K562 (cell line): ENCODE results near the gene MYO1H. TPM values are rescaled to one million over a fixed set of nuclear protein-coding genes. Genes with fewer than 3 reads are reported as not detected.
A peak's percentile ranks its signal among the peaks of the same experiment; 100 is the strongest.

Source experiments
- ATAC-seq: fragments of 200-7000 bp; cut with Tn5 transposase; 3 replicates; pipeline ENCODE4 v1.9.1; 2020; ENCODE audit warnings: moderate library complexity
- BruUV-seq: library from RNA; stranded (reverse); fragments of 400-500 nt; replicated peaks from 2 replicates; lab custom pipeline; 2021; lab: Mats Ljungman, UMichigan
- CTCF ChIA-PET: fragments of 300-600 bp; formaldehyde crosslinking; extraction: SDS; loops from one replicate; lab custom pipeline; 2021; ENCODE audit warnings: low intra/inter-chr PET ratio; lab: Yijun Ruan, JAX
- POLR2A ChIA-PET: fragments of 300-600, 350-650 bp; sonication (Branson Sonifier 250); formaldehyde crosslinking; extraction: SDS; loops from one replicate; lab custom pipeline; 2021; ENCODE audit warnings: antibody characterized with exemption, inconsistent platforms; lab: Yijun Ruan, JAX
- DNase-seq, 4 experiments: peaks; one replicate each; pipeline versions ENCODE4 v3.0.0 to v3.0.0-alpha.2; 2011 to 2018; ENCODE audit warnings: low spot score in 3 of 4, mixed read lengths in 3 of 4; ENCODE audit errors: extremely low read depth in 1 of 4
- FAIRE-seq: peaks from 2 replicates; lab custom pipeline; 2011; peaks lifted over from hg19 to GRCh38; lab: Jason Lieb, UNC
- H2AFZ ChIP-seq: 2 replicates; pipeline ENCODE4 v1.6.0; 2011; ENCODE audit warnings: low read depth, low read length, control low read depth, inconsistent platforms
- H3K27ac ChIP-seq: fragments of 200-600 bp; 3 replicates; pipeline ENCODE4 v1.8.0; 2011; ENCODE audit warnings: low read depth, mild to moderate bottlenecking, control low read depth, inconsistent platforms, low read length, moderate library complexity, mixed read lengths; ENCODE audit errors: extremely low read depth
- H3K27me3 ChIP-seq, 2 experiments: fragments of 300-600 bp in 1 of 2; 2 replicates in 1 of 2; 3 replicates in 1 of 2; pipeline versions ENCODE4 v1.6.0 to v1.8.0; 2011; ENCODE audit warnings: inconsistent platforms in 2 of 2, low read length in 2 of 2, mild to moderate bottlenecking in 1 of 2, mixed read lengths in 1 of 2, moderate library complexity in 1 of 2; ENCODE audit not compliant: control insufficient read depth in 2 of 2, insufficient read depth in 2 of 2
- H3K36me3 ChIP-seq: fragments of 300-600 bp; 3 replicates; pipeline ENCODE4 v1.8.0; 2011; ENCODE audit warnings: mild to moderate bottlenecking, low read length, inconsistent platforms; ENCODE audit not compliant: control insufficient read depth, insufficient read depth
- H3K4me1 ChIP-seq, 2 experiments: fragments of 200-600 bp in 1 of 2; replicated peaks in 1 of 2; 2 replicates in 1 of 2; 3 replicates in 1 of 2; pipeline versions ENCODE4 v1.5.1 to v1.8.0; 2011; ENCODE audit warnings: inconsistent platforms in 2 of 2, low read length in 2 of 2, mild to moderate bottlenecking in 1 of 2, mixed read lengths in 1 of 2, moderate library complexity in 1 of 2; ENCODE audit not compliant: control insufficient read depth in 2 of 2, insufficient read depth in 2 of 2
- H3K4me2 ChIP-seq: 2 replicates; pipeline ENCODE4 v1.6.1; 2011; ENCODE audit warnings: low read length, control low read depth, inconsistent platforms, mixed read lengths; ENCODE audit not compliant: insufficient read depth
- H3K4me3 ChIP-seq: fragments of 200-600 bp; sonication (generic), shearing (Covaris generic); 2 replicates; pipeline ENCODE4 v1.5.1; 2016; ENCODE audit warnings: control low read depth, inconsistent platforms
- H3K79me2 ChIP-seq: fragments of 200-600 bp; 3 replicates; pipeline ENCODE4 v1.8.0; 2011; ENCODE audit warnings: low read length, inconsistent platforms; ENCODE audit not compliant: control insufficient read depth, insufficient read depth
- H3K9ac ChIP-seq, 2 experiments: 2 replicates each; pipeline versions ENCODE4 v1.6.0 to v1.6.1; 2011; ENCODE audit warnings: low read depth in 2 of 2, low read length in 2 of 2, control low read depth in 1 of 2, inconsistent platforms in 1 of 2, mild to moderate bottlenecking in 1 of 2, mixed read lengths in 1 of 2; ENCODE audit not compliant: insufficient read depth in 1 of 2
- H3K9me1 ChIP-seq: one replicate; pipeline ENCODE4 v1.6.0; 2011; ENCODE audit warnings: inconsistent platforms, mild to moderate bottlenecking, low read length, moderate library complexity; ENCODE audit not compliant: control insufficient read depth, insufficient read depth
- H3K9me3 ChIP-seq: replicated peaks from 2 replicates; pipeline ENCODE4 v1.5.1; 2011; ENCODE audit warnings: low read depth, low read length, inconsistent platforms; ENCODE audit not compliant: control insufficient read depth, insufficient read depth
- H4K20me1 ChIP-seq: replicated peaks from 2 replicates; pipeline ENCODE4 v1.6.1; 2011; ENCODE audit warnings: low read length, inconsistent platforms, mixed read lengths; ENCODE audit not compliant: control insufficient read depth, insufficient read depth
- DACH1 ChIP-seq: fragments of 450-650 bp; IDR thresholded peaks from 2 replicates; pipeline ENCODE4 v1.6.1; 2018; ENCODE audit not compliant: partially characterized antibody
- EZH2 ChIP-seq: IDR thresholded peaks from 2 replicates; pipeline ENCODE4 v1.6.1; 2012; ENCODE audit warnings: low read depth, mild to moderate bottlenecking, inconsistent platforms, low read length, borderline replicate concordance
- FIP1L1 ChIP-seq: fragments of 200-400 bp; formaldehyde crosslinking; IDR thresholded peaks from 2 replicates; pipeline ENCODE4 v1.6.1; 2018; ENCODE audit warnings: mild to moderate bottlenecking, low read depth, low read length; ENCODE audit not compliant: poor library complexity, severe bottlenecking
- FOXA3 ChIP-seq, 2 experiments: fragments of 450-650 bp in 1 of 2; sonication (generic) in 1 of 2; formaldehyde crosslinking; IDR thresholded peaks in 1 of 2; conservative IDR thresholded peaks in 1 of 2; 2 replicates each; pipeline versions ENCODE4 v1.4.0 to v1.8.0; 2020 to 2022; ENCODE audit warnings: mild to moderate bottlenecking in 2 of 2, missing genetic modification reagents in 1 of 2
- HLTF ChIP-seq: fragments of 450-650 bp; IDR thresholded peaks from 2 replicates; pipeline ENCODE4 v1.6.1; 2016
- ILF3 ChIP-seq: fragments of 450-650 bp; IDR thresholded peaks from 2 replicates; pipeline ENCODE4 v1.6.1; 2018; ENCODE audit warnings: antibody characterized with exemption, mild to moderate bottlenecking, moderate library complexity, borderline replicate concordance
- MAFK ChIP-seq: IDR thresholded peaks from 2 replicates; pipeline ENCODE4 v1.6.1; 2011; ENCODE audit warnings: low read length, improper control_type of control experiment
- MED1 ChIP-seq: sonication (generic); formaldehyde crosslinking; IDR thresholded peaks from 2 replicates; pipeline ENCODE4 v1.8.1; 2023; ENCODE audit warnings: missing genetic modification reagents, borderline replicate concordance
- NFATC3 ChIP-seq: fragments of 450-650 bp; IDR thresholded peaks from 2 replicates; pipeline ENCODE4 v1.6.1; 2017; ENCODE audit warnings: mild to moderate bottlenecking
- SIRT6 ChIP-seq: IDR thresholded peaks from one replicate; pipeline ENCODE4 v1.6.1; 2012; ENCODE audit warnings: low read depth, mild to moderate bottlenecking, control low read depth, inconsistent platforms, low read length, moderate library complexity
- STAT6 ChIP-seq: sonication (generic); formaldehyde crosslinking; IDR thresholded peaks from 2 replicates; pipeline ENCODE4 v1.8.1; 2023; ENCODE audit warnings: mild to moderate bottlenecking, missing genetic modification reagents
- ZNF830 ChIP-seq: fragments of 250-450 bp; sonication (Bioruptor Pico); IDR thresholded peaks from 2 replicates; pipeline ENCODE4 v1.5.0; 2021; ENCODE audit warnings: mild to moderate bottlenecking
- WGBS: fragments of 100-300 bp; shearing (Covaris generic); methylation state at CpG from one replicate; pipeline ENCODE4 v1.1.6; 2016; ENCODE audit warnings: low coverage, mixed read lengths; ENCODE audit not compliant: insufficient coverage; ENCODE audit errors: missing lambda C conversion rate; 5-methylcytosine and 5-hydroxymethylcytosine counted together
- in situ Hi-C: fragments of 300-500 bp; cut with MboI; formaldehyde crosslinking; loops from 4 replicates; pipeline ENCODE4 v1.15.0; 2018; ENCODE audit warnings: inconsistent platforms, mixed read lengths
- intact Hi-C: fragments of 100-400 bp; cut with micrococcal nuclease; formaldehyde crosslinking; loops from 2 replicates; pipeline ENCODE4 v1.14.2; 2022
- polyA plus RNA-seq, 8 experiments: library from polyadenylated mRNA; depleted of rRNA in 4 of 8; stranded (reverse) in 5 of 8; unstranded in 3 of 8; fragments of >200 nt; fragmentation: Nextera tagmentation in 2 of 8; fragmentation: Illumina TruSeq in 1 of 8; extraction: Ambion mirVana in 2 of 8; extraction: Trizol in 1 of 8; gene quantifications; 2 replicates each; pipeline versions ENCODE4 v1.2.1 to v1.2.3, GENCODE V29; 2011 to 2014; ENCODE audit warnings: inconsistent platforms in 1 of 8, missing spikeins in 1 of 8
- total RNA-seq, 7 experiments: library from RNA; depleted of rRNA in 6 of 7; stranded (reverse); fragments of >200 nt in 6 of 7; fragmentation: Illumina TruSeq in 2 of 7; extraction: Trizol in 2 of 7; gene quantifications; 2 replicates each; pipeline versions ENCODE4 v1.2.1 to v1.2.3, GENCODE V29; 2011 to 2021; ENCODE audit warnings: low replicate concordance in 1 of 7

The MYO1H gene
- total and polyA plus RNA-seq, 9 of the 15 experiments (the other 6 are each of a cell fraction or from before 2014, with no cell fraction given) = not detected

GRCh38 chr12:109481863-109482262 lies 134.2 kb downstream of the MYO1H start:
- BruUV-seq = no TSS peak
- CTCF ChIA-PET = no interaction called here
- POLR2A ChIA-PET = no interaction called here
- H3K4me3 ChIP-seq = no peak overlapping the region
- no peak overlapping the region for H3K9ac ChIP-seq
- H3K4me1 ChIP-seq = peaks cover 3 to 4% of the 10 kb centered on the region in 2 experiments; a peak in 1 of 5 replicates
- in situ Hi-C loops = no loop called here
- ATAC-seq = no peak
- no peak for FAIRE-seq
- no peaks in the 10 kb centered on the region for H3K9me1 ChIP-seq
- H3K27me3 ChIP-seq = no peaks in the 10 kb centered on the region
- no peaks in the 10 kb centered on the region for H4K20me1 ChIP-seq
- H2AFZ ChIP-seq = no peak overlapping the region
- no peak for DNase-seq
- 63% methylated on average over 1 of the region's 1 CpG for WGBS
- TF ChIP-seq NFATC3 (no peak), ILF3 (no peak), DACH1 (peak; percentile 58)
- H3K9me3 ChIP-seq = no peaks in the 10 kb centered on the region
- H3K36me3 ChIP-seq = peaks cover 34% of the 10 kb centered on the region; the same call in 2 of the 3 replicates
- peaks cover 22% of the 10 kb centered on the region for H3K79me2 ChIP-seq
- H3K27ac ChIP-seq = no peak overlapping the region
- no peak overlapping the region for H3K4me2 ChIP-seq
- intact Hi-C loops = no loop called here

- Histone ChIP-seq H3K27ac (no peak overlapping the region), H3K4me1 (peaks cover 3 to 4% of the 10 kb centered on the region in 2 experiments; a peak in 1 of 5 replicates), H2AFZ (no peak overlapping the region), H3K9ac (no peak overlapping the region), H3K4me2 (no peak overlapping the region), H4K20me1 (no peaks in the 10 kb centered on the region), H3K27me3 (no peaks in the 10 kb centered on the region), H3K4me3 (no peak overlapping the region)
- in situ Hi-C loops (no loop called here), intact Hi-C loops (no loop called here)
- DNase-seq (no peak), FAIRE-seq (no peak), ATAC-seq (no peak)
- no peak for TF ChIP-seq ZNF830 (CRISPR knock-in tag)
- TF ChIP-seq SIRT6 = no peak
- TF ChIP-seq FOXA3 (CRISPR knock-in tag; conservative IDR thresholded peaks at IDR 0.05 in 1 of 2, IDR thresholded peaks at IDR 0.05 in 1 of 2) = no peak
- no peak for TF ChIP-seq STAT6 (CRISPR knock-in tag)
- no peak for TF ChIP-seq EZH2
- no peak for TF ChIP-seq HLTF
- TF ChIP-seq MAFK = no peak
- TF ChIP-seq MED1 = no peak
- no peak for TF ChIP-seq FIP1L1
- TF ChIP-seq, all 486 proteins: peak for 0
- Histone ChIP-seq H3K79me2 (peaks cover 17% of the 10 kb centered on the region), H3K9me3 (no peaks in the 10 kb centered on the region), H3K36me3 (peaks cover 40% of the 10 kb centered on the region; the same call in 2 of the 3 replicates), H3K9me1 (no peaks in the 10 kb centered on the region)
- WGBS = 56% methylated on average over 2 of the region's 2 CpGs
- POLR2A ChIA-PET = interaction anchor here (1.0 kb wide), 1 partner anchor 19 kb away, joined by 3 read pairs; no protein-coding TSS in a partner anchor
- CTCF ChIA-PET = no interaction called here
- BruUV-seq = no TSS peak
These were observed 134.8 kb downstream of the MYO1H start for GRCh38 chr12:109482491-109482890.
